GM19455 (cell line): ENCODE results near the gene CD151.

Experiments
- ATAC-seq: cut with Tn5 transposase; IDR thresholded peaks from one replicate; pipeline ENCODE4 v1.9.1; 2021; ENCODE audit not compliant: unreplicated experiment

CD151 gene

DNA sequence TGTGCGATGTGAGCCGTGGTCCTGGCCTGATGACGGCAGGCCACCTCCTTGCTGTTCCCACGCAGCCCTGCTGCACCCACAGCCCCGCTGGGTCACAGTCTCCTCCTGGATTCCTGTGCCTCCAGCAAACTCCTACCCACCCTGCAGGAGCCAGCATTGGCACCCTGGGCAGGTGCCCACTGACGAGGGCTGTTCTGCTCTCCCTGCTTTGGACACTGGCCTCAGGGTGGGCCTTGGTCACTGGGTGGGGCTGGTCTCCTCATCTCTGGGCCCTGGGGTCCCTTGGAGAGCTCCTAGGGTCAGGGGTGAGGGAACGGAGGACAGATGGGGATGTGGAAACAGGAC is 22.6 kb downstream of the CD151 start:
- ATAC-seq = no peak

DNA sequence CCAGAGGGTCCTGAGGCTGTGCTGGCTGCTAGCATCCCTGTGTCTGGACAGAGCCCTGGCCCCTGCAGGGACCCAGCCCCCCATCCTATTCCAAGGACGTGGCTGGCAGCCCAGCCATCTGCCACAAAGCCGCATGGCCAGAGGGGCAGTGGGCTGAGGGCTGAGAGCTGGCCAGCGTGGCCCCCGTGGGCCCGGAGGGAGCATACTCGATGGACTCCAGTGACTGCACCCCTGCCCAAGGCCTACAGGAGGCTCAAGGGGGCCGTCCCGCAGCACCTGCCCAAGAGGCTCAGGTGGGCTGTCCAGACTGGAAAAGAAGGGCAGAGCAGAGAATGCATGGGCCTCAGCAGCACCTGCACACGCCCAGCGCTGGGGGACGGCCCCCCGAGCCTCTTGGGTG is 23.0 kb downstream of the CD151 start:
- no peak for ATAC-seq

- ATAC-seq = no peak
These were observed 23.6 kb downstream of the CD151 start for GRCh38 chr11:856397-856796.

GRCh38 chr11:858053-858761 is 25.5 kb downstream of the CD151 start:
- ATAC-seq = no peak

DNA sequence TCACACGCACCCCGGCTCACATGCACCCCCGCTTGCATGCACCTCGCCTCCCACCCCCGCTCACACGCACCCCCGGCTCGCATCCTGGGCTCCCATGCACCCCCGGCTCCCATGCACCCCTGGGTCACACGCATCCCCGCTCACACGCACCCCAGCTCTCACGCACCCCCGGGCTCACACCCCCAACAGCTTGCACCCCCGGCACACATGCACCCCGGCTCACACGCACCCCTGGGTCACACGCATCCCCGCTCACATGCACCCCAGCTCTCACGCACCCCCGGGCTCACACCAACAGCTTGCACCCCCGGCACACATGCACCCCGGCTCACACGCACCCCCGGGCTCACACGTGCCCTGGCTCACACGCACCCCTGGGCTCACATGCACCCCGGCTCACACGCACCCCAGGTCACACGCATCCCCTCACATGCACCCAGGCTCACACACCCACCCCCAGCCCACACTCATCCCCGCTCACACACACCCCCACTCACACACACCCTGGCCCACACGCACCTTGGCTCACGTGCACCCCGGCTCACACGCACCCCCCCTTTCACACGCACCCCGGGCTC is 26.1 kb downstream of the CD151 start:
- ATAC-seq = no peak

- no peak for ATAC-seq
These were observed 26.8 kb downstream of the CD151 start for GRCh38 chr11:859394-860131.

GRCh38 chr11:860234-861104 is 27.7 kb downstream of the CD151 start:
- ATAC-seq = no peak

DNA sequence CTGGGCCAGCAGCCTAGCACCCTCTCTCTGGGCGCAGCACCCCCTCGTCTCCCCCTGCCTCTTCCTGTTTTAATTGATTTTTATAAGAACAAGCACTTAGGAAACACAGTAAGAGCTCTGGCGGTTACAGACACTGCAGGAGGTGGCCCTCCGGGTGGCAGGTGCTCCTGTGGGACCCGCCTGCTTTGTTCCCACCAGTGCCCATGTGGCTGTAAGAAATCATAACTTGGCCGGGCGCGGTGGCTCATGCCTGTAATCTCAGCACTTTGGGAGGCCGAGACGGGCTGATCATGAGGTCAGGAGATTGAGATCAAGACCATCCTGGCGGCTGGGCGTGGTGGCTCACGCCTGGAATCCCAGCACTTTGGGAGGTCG is 28.3 kb downstream of the CD151 start:
- no peak for ATAC-seq

GRCh38 chr11:862081-862661 is 29.4 kb downstream of the CD151 start:
- no peak for ATAC-seq

DNA sequence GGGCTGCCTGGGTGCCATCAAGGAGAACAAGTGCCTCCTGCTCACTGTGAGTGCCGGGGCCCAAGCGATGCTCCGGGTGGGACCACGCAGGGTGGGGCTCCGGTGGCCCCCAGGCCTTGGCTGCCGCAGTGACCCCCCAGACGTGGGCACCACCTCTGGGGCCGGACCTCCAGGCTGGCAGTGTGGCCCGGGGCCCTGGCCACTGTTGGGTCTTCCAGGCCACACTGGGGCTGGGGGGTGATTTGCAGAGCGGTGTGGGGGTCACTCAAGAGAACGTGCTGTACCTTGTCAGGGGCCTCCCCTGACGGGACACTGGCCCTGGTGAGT is 29.9 kb downstream of the CD151 start:
- ATAC-seq = no peak

DNA sequence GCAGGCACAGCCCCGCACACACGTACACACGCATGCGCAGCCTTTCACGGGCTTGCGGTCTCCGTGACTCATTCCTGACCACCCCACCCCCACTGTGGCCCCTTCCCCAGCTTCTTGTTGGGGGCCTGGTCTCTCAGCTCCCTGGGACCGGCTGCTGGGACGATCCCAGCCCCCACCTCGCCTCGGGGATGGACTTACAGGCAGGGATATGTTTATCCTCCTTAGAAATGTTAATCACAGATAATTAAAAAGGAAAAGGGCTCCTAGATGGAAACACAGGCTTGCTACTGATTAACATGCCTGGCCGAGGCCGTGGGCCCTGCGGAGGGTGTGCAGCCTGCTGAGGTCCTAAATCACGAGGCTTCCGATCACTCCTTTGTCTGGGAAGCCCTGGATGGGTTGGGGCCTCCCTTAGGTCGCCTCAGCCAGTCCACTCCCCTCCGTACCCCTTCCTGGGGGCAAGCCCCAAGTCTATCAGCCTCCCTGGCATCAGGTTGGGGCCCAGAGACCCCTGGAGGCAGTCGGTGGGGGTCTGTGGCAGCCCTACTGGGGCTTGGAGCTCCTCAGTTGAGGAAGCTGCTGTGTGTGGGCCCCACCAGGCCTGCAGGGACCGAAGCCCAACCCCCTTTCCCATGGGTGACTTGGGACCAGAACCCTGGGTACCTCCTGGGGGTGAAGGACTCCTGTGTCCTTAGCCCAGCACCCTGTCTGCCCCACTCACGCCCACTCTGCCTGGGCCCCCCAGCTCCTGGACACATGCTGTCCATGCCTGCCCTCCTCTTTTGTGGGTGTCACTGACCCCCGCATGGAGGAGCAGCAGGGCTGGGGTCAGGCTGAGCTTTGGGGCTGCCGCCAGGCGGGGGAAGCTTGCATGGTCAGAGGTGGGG is 30.5 kb downstream of the CD151 start:
- no peak for ATAC-seq

GRCh38 chr11:863910-864827 is 31.4 kb downstream of the CD151 start:
- ATAC-seq = no peak

GRCh38 chr11:864898-865297 is 32.1 kb downstream of the CD151 start:
- no peak for ATAC-seq

GRCh38 chr11:865462-866430 is 33.0 kb downstream of the CD151 start:
- ATAC-seq = no peak

DNA sequence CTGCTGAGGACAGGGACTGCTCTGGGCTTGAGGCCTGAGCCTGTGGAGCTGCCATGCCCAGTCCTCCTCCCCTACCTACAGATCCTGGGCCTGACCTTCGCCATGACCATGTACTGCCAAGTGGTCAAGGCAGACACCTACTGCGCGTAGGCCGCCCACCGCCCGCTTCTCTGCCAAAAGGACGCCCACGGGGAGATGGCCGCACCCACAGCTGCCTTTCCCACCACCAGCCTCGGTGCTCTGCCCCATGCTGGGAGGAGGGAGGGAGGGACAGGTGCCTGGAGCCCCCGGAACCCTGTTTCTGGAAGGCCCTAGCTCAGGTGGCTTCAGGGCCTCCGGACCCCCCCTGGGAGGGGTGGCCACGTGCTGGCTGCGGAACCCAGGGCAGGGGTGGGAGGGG is 33.7 kb downstream of the CD151 start:
- ATAC-seq = no peak

GRCh38 chr11:867856-868358 is 35.2 kb downstream of the CD151 start:
- no peak for ATAC-seq

GRCh38 chr11:868394-868793 is 35.6 kb downstream of the CD151 start:
- no peak for ATAC-seq

- no peak for ATAC-seq
These were observed 36.0 kb downstream of the CD151 start for GRCh38 chr11:868802-869201.
